ACC112 (cell line): ENCODE data around the gene SNRNP40.

Experiments used
- H2AFZ ChIP-seq: fragments of 200-600 bp; sonication (generic); one replicate; pipeline ENCODE4 v1.6.0; 2017; ENCODE audit warnings: antibody characterized with exemption, low read length; ENCODE audit not compliant: unreplicated experiment
- H3K27ac ChIP-seq: fragments of 200-600 bp; sonication (generic); 2 replicates; pipeline ENCODE4 v1.5.1; 2014; ENCODE audit warnings: low read depth, mild to moderate bottlenecking, antibody characterized with exemption, low read length, moderate library complexity
- H3K27me3 ChIP-seq: fragments of 200-600 bp; sonication (generic); 2 replicates; pipeline ENCODE4 v1.6.1; 2014; ENCODE audit warnings: mild to moderate bottlenecking, antibody characterized with exemption, low read length, moderate library complexity, mixed read lengths; ENCODE audit not compliant: insufficient read depth
- H3K36me3 ChIP-seq: fragments of 200-600 bp; sonication (generic); 2 replicates; pipeline ENCODE4 v1.6.1; 2016; ENCODE audit warnings: mild to moderate bottlenecking, antibody characterized with exemption, low read length, moderate library complexity, mixed read lengths; ENCODE audit not compliant: insufficient read depth
- H3K4me1 ChIP-seq: fragments of 200-600 bp; sonication (generic); one replicate; pipeline ENCODE4 v1.6.1; 2016; ENCODE audit warnings: low read length, mixed read lengths; ENCODE audit not compliant: insufficient read depth, unreplicated experiment, control insufficient read depth
- H3K4me3 ChIP-seq: fragments of 200-600 bp; sonication (generic); 2 replicates; pipeline ENCODE4 v1.5.1; 2014; ENCODE audit warnings: mild to moderate bottlenecking, low read depth, low read length
- H3K79me2 ChIP-seq: fragments of 200-600 bp; sonication (generic); one replicate; pipeline ENCODE4 v1.6.0; 2016; ENCODE audit warnings: low read length; ENCODE audit not compliant: control insufficient read depth, unreplicated experiment, insufficient read depth

Gene SNRNP40

DNA sequence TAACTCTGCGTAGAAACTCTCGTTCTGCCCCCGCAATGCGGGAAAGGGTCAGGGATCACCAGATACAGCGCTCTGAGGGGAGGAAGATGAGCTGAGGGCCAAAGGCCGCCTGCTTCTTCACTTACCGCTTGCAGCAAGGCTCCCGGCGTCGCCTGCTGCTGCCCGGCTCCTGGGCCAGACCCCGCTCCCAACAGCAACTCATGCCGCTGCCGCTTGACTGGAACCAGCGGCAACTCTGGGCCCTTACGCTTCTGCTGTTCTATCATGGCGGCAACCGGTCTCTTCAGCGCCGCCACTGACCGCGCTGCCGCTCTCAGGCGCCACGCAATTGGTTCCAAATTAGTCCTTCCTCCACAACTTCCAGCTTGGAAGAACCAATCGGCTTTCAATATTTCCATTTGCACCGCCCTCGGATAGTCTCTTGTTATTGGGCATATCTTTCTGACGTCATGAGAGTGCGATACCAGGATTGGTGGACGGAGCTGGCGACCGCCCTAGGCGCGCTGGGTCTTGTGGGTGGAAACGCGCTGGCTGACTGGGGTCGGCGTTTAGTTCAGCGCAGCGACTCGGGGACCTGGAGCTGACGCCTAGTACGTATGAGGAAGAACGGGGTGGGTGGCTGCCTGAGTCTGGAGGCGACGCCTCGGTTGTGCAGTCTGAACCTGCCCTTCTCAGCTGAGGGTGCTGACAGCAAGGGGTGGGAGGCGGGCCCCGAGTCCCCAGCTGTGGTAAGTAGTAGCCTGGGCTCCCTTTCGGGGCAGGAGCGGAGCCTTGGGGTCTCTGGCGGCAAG is at the start of gene SNRNP40, which contains the start of gene ZCCHC17:
Gene SNRNP40 (minus strand): TSS at position 303 of the 791 bp plus-strand sequence. CDS start 37 bp downstream, at position 266.
Gene ZCCHC17 (plus strand): TSS at position 547 of the 791 bp plus-strand sequence. CDS start 13,067 bp downstream, outside the sequence.
- H3K27ac ChIP-seq, result peak within 1 kb of the TSS; percentile 55
- H3K36me3 ChIP-seq, result peaks cover 13% of the 10 kb centered on the region
- H3K4me3 ChIP-seq, result peak within 1 kb of the TSS; percentile 85
- peaks cover 63% of the 10 kb centered on the region for H3K79me2 ChIP-seq
- H3K27me3 ChIP-seq, result no peaks in the 10 kb centered on the region
- peaks cover 25% of the 10 kb centered on the region for H3K4me1 ChIP-seq
- peak within 1 kb of the TSS; percentile 62 for H2AFZ ChIP-seq

DNA sequence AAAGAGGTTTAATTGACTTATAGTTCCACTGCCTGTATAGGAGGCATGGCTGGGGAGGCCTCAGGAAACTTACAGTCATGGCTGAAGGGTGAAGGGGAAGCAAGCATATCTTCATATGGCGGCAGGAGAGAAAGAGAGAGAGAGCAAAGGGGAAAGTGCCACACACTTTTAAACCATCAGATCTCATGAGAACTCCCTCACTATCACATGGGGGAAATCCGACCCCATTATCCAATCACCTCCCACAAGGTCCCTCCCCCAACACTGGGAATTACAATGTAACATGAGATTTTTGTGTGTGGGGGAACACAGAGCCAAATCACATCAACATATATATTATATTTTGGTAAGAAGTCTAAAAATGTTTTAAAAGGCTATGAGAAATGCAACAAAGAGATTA is 49.0 kb upstream of the SNRNP40 start:
- Histone ChIP-seq H2AFZ (no peak overlapping the region), H3K36me3 (0 out of 2 replicates have a peak, but pooled peaks cover 5% of the 10 kb centered on the region), H3K4me3 (no peak overlapping the region), H3K27me3 (no peaks in the 10 kb centered on the region), H3K27ac (no peak overlapping the region), H3K4me1 (no peaks in the 10 kb centered on the region), H3K79me2 (no peaks in the 10 kb centered on the region)

DNA sequence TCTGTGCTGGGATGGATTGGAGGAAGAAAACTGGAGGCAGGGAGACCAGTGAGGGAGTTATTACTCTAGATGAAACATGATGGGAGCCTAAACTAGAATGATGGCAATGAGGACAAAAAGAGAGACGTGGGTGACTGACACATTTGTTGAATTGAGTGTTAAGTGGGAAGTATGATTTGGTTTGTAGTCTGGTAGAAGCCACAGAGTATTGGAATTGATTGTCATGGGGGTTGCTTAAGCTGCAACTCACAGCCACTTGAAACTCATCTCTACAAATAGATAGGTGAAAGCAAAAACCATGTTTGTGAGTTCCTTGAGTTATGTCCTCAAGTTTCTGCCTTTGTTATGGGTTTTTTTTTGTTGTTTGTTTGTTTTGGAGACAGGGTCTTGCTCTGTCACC is 47.9 kb upstream of the SNRNP40 start:
- Histone ChIP-seq H3K4me3 (no peak overlapping the region), H2AFZ (no peak overlapping the region), H3K36me3 (0 out of 2 replicates have a peak, but pooled peaks cover 3% of the 10 kb centered on the region), H3K27me3 (no peaks in the 10 kb centered on the region), H3K79me2 (no peaks in the 10 kb centered on the region), H3K4me1 (no peaks in the 10 kb centered on the region), H3K27ac (no peak overlapping the region)

DNA sequence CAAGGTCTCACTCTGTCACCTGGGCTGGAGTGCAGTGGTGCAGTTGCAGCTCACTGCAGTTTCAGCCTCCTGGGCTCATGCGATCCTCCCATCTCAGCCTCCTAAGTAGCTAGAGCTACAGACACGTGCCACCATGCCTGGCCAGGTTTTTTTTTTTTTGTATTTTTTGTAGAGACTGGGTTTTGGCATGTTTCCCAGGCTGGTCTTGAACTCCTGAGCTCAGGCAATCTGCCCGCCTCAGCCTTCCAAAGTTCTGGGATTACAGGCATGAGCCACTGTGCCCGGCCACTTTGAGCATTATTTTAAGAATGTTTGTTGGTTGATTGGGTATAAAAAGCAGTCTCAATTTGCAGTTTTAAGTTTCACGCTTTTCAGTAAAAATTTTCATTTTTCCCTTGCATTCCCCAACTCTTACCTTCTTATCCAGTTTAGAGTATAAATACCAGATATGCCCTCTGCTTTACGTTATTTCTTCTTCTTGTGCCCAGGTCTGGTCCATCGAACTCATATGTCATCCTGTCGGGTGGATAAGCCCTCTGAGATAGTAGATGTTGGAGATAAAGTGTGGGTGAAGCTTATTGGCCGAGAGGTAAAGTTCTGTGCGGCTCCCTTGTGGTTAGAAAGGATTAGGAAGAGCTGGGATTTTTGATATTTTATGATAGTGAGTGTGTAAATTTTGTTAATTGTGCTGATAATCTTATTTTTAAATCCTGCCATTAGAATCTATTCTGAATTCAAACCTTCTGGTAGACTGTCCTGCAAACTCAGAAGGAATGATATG is 40.3 kb upstream of the SNRNP40 start:
- Histone ChIP-seq H3K36me3 (peaks cover 6% of the 10 kb centered on the region; the same call in 1 of the 2 replicates), H3K27ac (no peak overlapping the region), H2AFZ (no peak overlapping the region), H3K79me2 (no peaks in the 10 kb centered on the region), H3K4me3 (no peak overlapping the region), H3K27me3 (no peaks in the 10 kb centered on the region), H3K4me1 (no peaks in the 10 kb centered on the region)

DNA sequence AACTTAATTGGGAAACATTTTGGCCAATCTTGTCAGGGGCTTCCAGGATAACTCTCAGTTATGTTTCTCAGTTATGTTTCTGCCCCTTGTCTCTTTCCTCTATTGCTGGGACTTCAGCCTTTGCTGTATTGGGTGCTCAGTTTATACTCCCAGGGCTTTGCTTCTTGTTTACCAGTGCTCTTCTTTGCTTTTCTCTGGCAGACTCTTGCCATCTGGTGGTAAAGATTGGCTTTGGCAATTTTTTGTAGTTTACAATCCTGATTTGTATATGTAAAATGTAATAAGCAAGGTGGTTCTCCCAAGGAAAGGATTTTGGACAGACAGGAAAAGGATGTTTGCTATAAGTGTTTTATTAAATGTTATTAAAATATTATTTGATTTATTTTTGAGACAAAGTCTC is 38.4 kb upstream of the SNRNP40 start:
- H3K27me3 ChIP-seq, result no peaks in the 10 kb centered on the region
- no peak overlapping the region for H3K27ac ChIP-seq
- no peaks in the 10 kb centered on the region for H3K4me1 ChIP-seq
- H3K4me3 ChIP-seq, result no peak overlapping the region
- peaks cover 6% of the 10 kb centered on the region; the same call in 1 of the 2 replicates for H3K36me3 ChIP-seq
- H3K79me2 ChIP-seq, result no peaks in the 10 kb centered on the region
- H2AFZ ChIP-seq, result no peak overlapping the region

DNA sequence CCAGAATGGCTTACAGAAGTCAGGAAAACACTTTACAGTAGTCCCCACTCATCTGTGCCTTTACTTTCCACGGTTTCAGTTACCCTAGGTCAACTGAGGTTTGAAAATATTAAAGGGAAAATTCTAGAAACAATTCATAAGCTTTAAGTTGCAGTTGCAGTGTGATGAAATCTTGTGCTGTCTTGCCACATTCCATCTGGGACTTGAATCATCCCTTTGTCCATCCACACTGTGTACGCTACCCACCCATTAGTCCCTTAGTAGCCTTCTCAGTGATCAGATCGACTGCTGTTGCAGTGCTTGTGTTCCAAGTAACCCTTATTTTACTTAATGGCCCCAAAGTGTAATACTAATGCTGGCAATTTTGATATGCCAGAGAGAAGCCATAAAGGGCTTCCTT is 30.8 kb upstream of the SNRNP40 start:
- Histone ChIP-seq H3K79me2 (no peaks in the 10 kb centered on the region), H3K4me3 (no peak overlapping the region), H3K27ac (no peak overlapping the region), H3K27me3 (no peaks in the 10 kb centered on the region), H3K36me3 (no peaks in the 10 kb centered on the region), H2AFZ (no peak overlapping the region), H3K4me1 (no peaks in the 10 kb centered on the region)

DNA sequence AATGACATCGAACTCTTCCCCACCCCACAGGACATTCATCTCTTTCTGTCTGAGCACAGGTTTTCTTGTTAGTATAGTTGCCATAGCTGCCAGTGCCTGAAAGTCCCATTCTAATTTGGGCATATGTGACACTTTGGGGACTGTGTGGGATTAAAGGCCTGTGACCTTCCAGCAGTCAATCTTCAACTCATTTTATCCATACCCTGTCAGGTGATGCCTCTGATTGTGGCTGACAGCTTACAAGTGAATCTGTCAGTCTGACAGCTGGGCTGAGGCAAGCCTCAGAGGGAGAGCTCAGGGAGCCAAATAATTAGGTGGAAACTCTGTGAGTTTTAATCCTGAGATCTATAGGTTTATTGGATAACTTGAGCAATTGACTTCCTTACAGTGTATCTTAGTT is 29.9 kb upstream of the SNRNP40 start:
- Histone ChIP-seq H2AFZ (no peak overlapping the region), H3K27ac (no peak overlapping the region), H3K4me3 (no peak overlapping the region), H3K4me1 (no peaks in the 10 kb centered on the region), H3K79me2 (no peaks in the 10 kb centered on the region), H3K27me3 (no peaks in the 10 kb centered on the region), H3K36me3 (no peaks in the 10 kb centered on the region)

DNA sequence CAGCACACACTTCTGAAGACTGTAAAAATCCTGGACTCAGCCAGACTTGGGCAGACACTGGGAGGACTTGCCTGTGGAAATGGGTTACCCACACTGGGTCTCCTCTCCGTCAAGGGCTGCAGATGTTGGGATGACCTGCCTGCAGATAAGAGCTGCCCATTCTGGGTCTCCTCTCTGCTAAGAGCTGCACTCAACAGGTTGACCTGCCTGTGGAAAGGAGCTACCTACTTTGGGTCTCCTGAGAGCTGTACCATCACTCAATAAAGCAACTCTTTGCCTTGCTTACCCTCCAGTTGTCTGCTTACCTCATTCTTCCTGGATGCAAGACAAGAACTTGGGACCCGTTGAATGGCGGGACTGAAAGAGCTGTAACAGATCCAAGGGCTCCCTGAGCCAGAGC is 28.4 kb upstream of the SNRNP40 start:
- Histone ChIP-seq H3K27me3 (no peaks in the 10 kb centered on the region), H3K4me3 (no peak overlapping the region), H3K79me2 (no peaks in the 10 kb centered on the region), H2AFZ (no peak overlapping the region), H3K36me3 (peaks cover 9% of the 10 kb centered on the region; the same call in 1 of the 2 replicates), H3K4me1 (no peaks in the 10 kb centered on the region), H3K27ac (no peak overlapping the region)

DNA sequence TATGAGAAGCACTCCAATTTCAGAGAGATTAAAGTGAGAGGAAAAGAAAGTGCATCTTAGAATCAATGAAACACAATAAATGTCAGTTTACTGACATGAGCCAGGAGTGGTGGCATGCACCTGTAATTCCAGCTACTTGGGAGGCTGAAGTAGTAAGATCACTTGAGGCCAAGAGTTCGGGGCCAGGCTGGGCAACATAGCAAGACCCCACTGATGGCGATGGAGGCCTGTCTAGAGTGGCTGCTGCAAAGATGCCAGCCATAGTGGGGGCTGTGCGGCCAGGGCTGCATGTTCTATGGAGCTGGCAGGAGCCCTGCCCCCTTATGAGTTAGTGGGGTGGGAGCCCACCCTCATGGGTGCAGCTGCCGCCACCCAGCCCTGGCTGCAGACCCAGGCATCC is 27.5 kb upstream of the SNRNP40 start:
- Histone ChIP-seq H3K4me1 (no peaks in the 10 kb centered on the region), H3K27me3 (no peaks in the 10 kb centered on the region), H3K36me3 (peaks cover 14% of the 10 kb centered on the region; the same call in 1 of the 2 replicates), H3K27ac (no peak overlapping the region), H3K4me3 (no peak overlapping the region), H2AFZ (no peak overlapping the region), H3K79me2 (no peaks in the 10 kb centered on the region)

DNA sequence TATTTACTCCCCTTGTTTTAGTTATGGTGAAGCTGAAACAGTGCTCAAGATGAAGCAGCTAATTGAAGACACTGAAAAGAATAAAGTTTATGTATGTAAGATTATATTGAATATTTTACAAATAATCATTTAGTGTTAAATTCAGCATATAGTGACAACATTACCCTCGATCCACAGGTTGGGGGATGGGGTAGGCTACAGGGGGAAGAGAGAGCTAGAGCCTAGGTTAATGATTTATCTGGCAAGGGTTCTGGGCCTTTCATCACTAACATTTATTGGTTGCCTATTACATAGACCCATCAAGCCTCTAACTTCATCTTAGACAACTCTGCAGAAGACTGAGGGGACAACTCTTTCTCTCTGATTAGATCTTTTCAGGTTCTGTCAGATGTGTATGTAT is 21.6 kb upstream of the SNRNP40 start:
- H3K27me3 ChIP-seq, result no peaks in the 10 kb centered on the region
- no peak overlapping the region for H2AFZ ChIP-seq
- no peak overlapping the region for H3K27ac ChIP-seq
- no peaks in the 10 kb centered on the region for H3K79me2 ChIP-seq
- H3K36me3 ChIP-seq, result peaks cover 32% of the 10 kb centered on the region
- H3K4me1 ChIP-seq, result no peaks in the 10 kb centered on the region
- H3K4me3 ChIP-seq, result no peak overlapping the region
